SK-N-SH (cell line): ENCODE data around the gene ART4. TPM values are rescaled to one million over a fixed set of nuclear protein-coding genes. Genes with fewer than 3 reads are reported as not detected.

Experiments used
- CTCF ChIA-PET: fragments of 300-600, 350-600 bp; formaldehyde crosslinking; extraction: SDS; loops from one replicate; lab custom pipeline; 2021; lab: Yijun Ruan, JAX
- POLR2A ChIA-PET: fragments of 350-600 bp; sonication (Branson Sonifier 250); formaldehyde crosslinking; extraction: SDS; loops from one replicate; lab custom pipeline; 2020; ENCODE audit warnings: antibody characterized with exemption, inconsistent platforms; lab: Yijun Ruan, JAX
- DNase-seq: peaks from one replicate; pipeline ENCODE4 v3.0.0; 2012
- H2AFZ ChIP-seq: fragments of 200-600 bp; sonication (generic); 2 replicates; pipeline ENCODE4 v1.8.1; 2016; ENCODE audit warnings: antibody characterized with exemption, mild to moderate bottlenecking, low read depth
- H3F3A ChIP-seq: fragments of 200-600 bp; sonication (generic); replicated peaks from 2 replicates; pipeline ENCODE3; 2016; ENCODE audit warnings: antibody characterized with exemption, mild to moderate bottlenecking; ENCODE audit not compliant: insufficient read depth
- H3K27ac ChIP-seq, 2 experiments: fragments of 200-500 bp in 1 of 2; fragments of 200-600 bp in 1 of 2; sonication (Bioruptor generic) in 1 of 2; sonication (generic), shearing (Covaris generic) in 1 of 2; 2 replicates each; pipeline versions ENCODE4 v1.5.1 to v1.6.1; 2014 to 2016; ENCODE audit warnings: low read depth in 2 of 2, inconsistent platforms in 1 of 2, low read length in 1 of 2, mild to moderate bottlenecking in 1 of 2, mixed read lengths in 1 of 2
- H3K27me3 ChIP-seq: fragments of 200-600 bp; sonication (generic), shearing (Covaris generic); 2 replicates; pipeline ENCODE4 v1.6.1; 2016; ENCODE audit warnings: mixed run types; ENCODE audit not compliant: insufficient read depth
- H3K36me3 ChIP-seq, 2 experiments: fragments of 200-500 bp in 1 of 2; fragments of 200-600 bp in 1 of 2; sonication (Bioruptor generic) in 1 of 2; sonication (generic) in 1 of 2; replicated peaks in 1 of 2; 2 replicates each; pipeline versions ENCODE3 to v1.5.1; 2014 to 2016; ENCODE audit warnings: low read length in 1 of 2, mild to moderate bottlenecking in 1 of 2; ENCODE audit not compliant: insufficient read depth in 2 of 2, control insufficient read depth in 1 of 2
- H3K4me1 ChIP-seq, 2 experiments: fragments of 200-500 bp in 1 of 2; fragments of 200-600 bp in 1 of 2; sonication (Bioruptor generic) in 1 of 2; sonication (generic), shearing (Covaris generic) in 1 of 2; 2 replicates each; pipeline versions ENCODE4 v1.5.1 to v1.6.1; 2014 to 2016; ENCODE audit warnings: low read depth in 1 of 2, low read length in 1 of 2, mixed run types in 1 of 2; ENCODE audit not compliant: insufficient read depth in 2 of 2, control insufficient read depth in 1 of 2
- H3K4me2 ChIP-seq: fragments of 200-600 bp; sonication (generic), shearing (Covaris generic); 2 replicates; pipeline ENCODE4 v1.6.1; 2017; ENCODE audit warnings: mixed run types
- H3K4me3 ChIP-seq, 2 experiments: fragments of 200-500 bp in 1 of 2; fragments of 200-600 bp in 1 of 2; sonication (Bioruptor generic) in 1 of 2; sonication (generic), shearing (Covaris generic) in 1 of 2; 2 replicates each; pipeline versions ENCODE4 v1.5.1 to v1.8.1; 2014 to 2016; ENCODE audit warnings: low read depth in 2 of 2, inconsistent platforms in 1 of 2, low read length in 1 of 2, mild to moderate bottlenecking in 1 of 2, mixed read lengths in 1 of 2, moderate library complexity in 1 of 2
- H3K79me2 ChIP-seq: fragments of 200-600 bp; sonication (generic); 2 replicates; pipeline ENCODE4 v1.8.1; 2017; ENCODE audit warnings: mild to moderate bottlenecking; ENCODE audit not compliant: insufficient read depth
- H3K9ac ChIP-seq: fragments of 200-600 bp; sonication (generic); 2 replicates; pipeline ENCODE4 v1.6.1; 2017; ENCODE audit warnings: mixed run types
- H3K9me2 ChIP-seq: fragments of 200-600 bp; sonication (generic); 2 replicates; pipeline ENCODE4 v1.6.1; 2017; ENCODE audit warnings: mixed run types
- H3K9me3 ChIP-seq: fragments of 200-600 bp; sonication (generic); 2 replicates; pipeline ENCODE4 v1.6.1; 2017; ENCODE audit warnings: mixed run types, mild to moderate bottlenecking, moderate library complexity
- H4K20me1 ChIP-seq: fragments of 200-600 bp; sonication (generic); 2 replicates; pipeline ENCODE4 v1.6.1; 2017; ENCODE audit warnings: mild to moderate bottlenecking, mixed run types; ENCODE audit not compliant: insufficient read depth
- FOXJ3 ChIP-seq: sonication (generic); formaldehyde crosslinking; IDR thresholded peaks from 2 replicates; pipeline ENCODE4 v1.5.1; 2020; ENCODE audit warnings: mild to moderate bottlenecking, missing genetic modification reagents
- IRF3 ChIP-seq: fragments of 150-350 bp; IDR thresholded peaks from 2 replicates; pipeline ENCODE4 v1.6.1; 2016; ENCODE audit warnings: mild to moderate bottlenecking, low read depth, low read length
- MEF2A ChIP-seq: IDR thresholded peaks from 2 replicates; pipeline ENCODE4 v1.4.0; 2012; ENCODE audit warnings: low read depth, borderline replicate concordance
- PBX3 ChIP-seq: IDR thresholded peaks from 2 replicates; pipeline ENCODE4; 2012
- TEAD4 ChIP-seq: IDR thresholded peaks from 2 replicates; pipeline ENCODE4 v1.4.0; 2012; ENCODE audit warnings: mild to moderate bottlenecking, borderline replicate concordance; ENCODE audit not compliant: insufficient read depth
- USF1 ChIP-seq: IDR thresholded peaks from 2 replicates; pipeline ENCODE4 v1.4.0; 2012; ENCODE audit warnings: low read depth, borderline replicate concordance
- WGBS: methylation state at CpG from one replicate; pipeline ENCODE4 v1.1.6; 2017; ENCODE audit warnings: low lambda C conversion rate; 5-methylcytosine and 5-hydroxymethylcytosine counted together
- polyA plus RNA-seq, 3 experiments: library from polyadenylated mRNA; depleted of rRNA; stranded (reverse); fragments of >200 nt; gene quantifications; 2 replicates each; pipeline ENCODE4 v1.2.3, GENCODE V29; 2012

ART4 gene
- polyA plus RNA-seq, 1 of the 3 experiments (the other 2 are of a cell fraction) = not detected

GRCh38 chr12:14852880-14853279 is 9.6 kb upstream of the ART4 start:
- Histone ChIP-seq H3K9ac (no peak overlapping the region), H3K27ac (no peak overlapping the region), H3K9me3 (no peaks in the 10 kb centered on the region; the same call in 1 of the 2 replicates), H3F3A (peaks cover 3% of the 10 kb centered on the region), H3K36me3 (peaks cover 0 to 5% of the 10 kb centered on the region in 2 experiments), H3K4me3 (no peak overlapping the region), H4K20me1 (no peaks in the 10 kb centered on the region), H3K4me1 (peaks cover 2 to 7% of the 10 kb centered on the region in 2 experiments; a peak in 1 of 4 replicates), H3K4me2 (no peak overlapping the region), H3K27me3 (no peaks in the 10 kb centered on the region), H3K9me2 (no peaks in the 10 kb centered on the region), H2AFZ (no peak overlapping the region), H3K79me2 (no peaks in the 10 kb centered on the region)
- DNase-seq = no peak
- ChIA-PET POLR2A (no interaction called here), CTCF (no interaction called here)
- no peak for TF ChIP-seq USF1

GRCh38 chr12:14850929-14851663 is 7.8 kb upstream of the ART4 start:
- Histone ChIP-seq H4K20me1 (no peaks in the 10 kb centered on the region), H3K4me2 (no peak overlapping the region), H3F3A (peaks cover 3% of the 10 kb centered on the region), H3K36me3 (peaks cover 0 to 5% of the 10 kb centered on the region in 2 experiments), H3K4me1 (peaks cover 5 to 7% of the 10 kb centered on the region in 2 experiments; a peak in 2 of 4 replicates), H3K4me3 (no peak overlapping the region), H3K9ac (no peak overlapping the region), H3K27me3 (no peaks in the 10 kb centered on the region), H2AFZ (no peak overlapping the region), H3K9me3 (no peaks in the 10 kb centered on the region), H3K9me2 (no peaks in the 10 kb centered on the region), H3K27ac (no peak overlapping the region), H3K79me2 (no peaks in the 10 kb centered on the region)
- ChIA-PET CTCF (no interaction called here), POLR2A (no interaction called here)
- TF ChIP-seq PBX3 (no peak), IRF3 (no peak), MEF2A (no peak), FOXJ3 (no peak), TEAD4 (no peak)
- no peak for DNase-seq
- 86% methylated on average over 1 of the region's 1 CpG for WGBS
